K562 (cell line): ENCODE results near the gene MTHFR. TPM values are rescaled to one million over a fixed set of nuclear protein-coding genes. Genes with fewer than 3 reads are reported as not detected.
A peak's percentile ranks its signal among the peaks of the same experiment; 100 is the strongest.

ENCODE experiments used
- ATAC-seq: fragments of 200-7000 bp; cut with Tn5 transposase; 3 replicates; pipeline ENCODE4 v1.9.1; 2020; ENCODE audit warnings: moderate library complexity
- BruUV-seq: library from RNA; stranded (reverse); fragments of 400-500 nt; replicated peaks from 2 replicates; lab custom pipeline; 2021; lab: Mats Ljungman, UMichigan
- CTCF ChIA-PET: fragments of 300-600 bp; formaldehyde crosslinking; extraction: SDS; loops from one replicate; lab custom pipeline; 2021; ENCODE audit warnings: low intra/inter-chr PET ratio; lab: Yijun Ruan, JAX
- POLR2A ChIA-PET: fragments of 300-600, 350-650 bp; sonication (Branson Sonifier 250); formaldehyde crosslinking; extraction: SDS; loops from one replicate; lab custom pipeline; 2021; ENCODE audit warnings: antibody characterized with exemption, inconsistent platforms; lab: Yijun Ruan, JAX
- DNase-seq, 4 experiments: peaks; one replicate each; pipeline versions ENCODE4 v3.0.0 to v3.0.0-alpha.2; 2011 to 2018; ENCODE audit warnings: low spot score in 3 of 4, mixed read lengths in 3 of 4; ENCODE audit errors: extremely low read depth in 1 of 4
- FAIRE-seq: peaks from 2 replicates; lab custom pipeline; 2011; peaks lifted over from hg19 to GRCh38; lab: Jason Lieb, UNC
- H2AFZ ChIP-seq: 2 replicates; pipeline ENCODE4 v1.6.0; 2011; ENCODE audit warnings: low read depth, low read length, control low read depth, inconsistent platforms
- H3K27ac ChIP-seq: fragments of 200-600 bp; 3 replicates; pipeline ENCODE4 v1.8.0; 2011; ENCODE audit warnings: low read depth, mild to moderate bottlenecking, control low read depth, inconsistent platforms, low read length, moderate library complexity, mixed read lengths; ENCODE audit errors: extremely low read depth
- H3K27me3 ChIP-seq, 2 experiments: fragments of 300-600 bp in 1 of 2; 2 replicates in 1 of 2; 3 replicates in 1 of 2; pipeline versions ENCODE4 v1.6.0 to v1.8.0; 2011; ENCODE audit warnings: inconsistent platforms in 2 of 2, low read length in 2 of 2, mild to moderate bottlenecking in 1 of 2, mixed read lengths in 1 of 2, moderate library complexity in 1 of 2; ENCODE audit not compliant: control insufficient read depth in 2 of 2, insufficient read depth in 2 of 2
- H3K36me3 ChIP-seq: fragments of 300-600 bp; 3 replicates; pipeline ENCODE4 v1.8.0; 2011; ENCODE audit warnings: mild to moderate bottlenecking, low read length, inconsistent platforms; ENCODE audit not compliant: control insufficient read depth, insufficient read depth
- H3K4me1 ChIP-seq, 2 experiments: fragments of 200-600 bp in 1 of 2; replicated peaks in 1 of 2; 2 replicates in 1 of 2; 3 replicates in 1 of 2; pipeline versions ENCODE4 v1.5.1 to v1.8.0; 2011; ENCODE audit warnings: inconsistent platforms in 2 of 2, low read length in 2 of 2, mild to moderate bottlenecking in 1 of 2, mixed read lengths in 1 of 2, moderate library complexity in 1 of 2; ENCODE audit not compliant: control insufficient read depth in 2 of 2, insufficient read depth in 2 of 2
- H3K4me2 ChIP-seq: 2 replicates; pipeline ENCODE4 v1.6.1; 2011; ENCODE audit warnings: low read length, control low read depth, inconsistent platforms, mixed read lengths; ENCODE audit not compliant: insufficient read depth
- H3K4me3 ChIP-seq: fragments of 200-600 bp; sonication (generic), shearing (Covaris generic); 2 replicates; pipeline ENCODE4 v1.5.1; 2016; ENCODE audit warnings: control low read depth, inconsistent platforms
- H3K79me2 ChIP-seq: fragments of 200-600 bp; 3 replicates; pipeline ENCODE4 v1.8.0; 2011; ENCODE audit warnings: low read length, inconsistent platforms; ENCODE audit not compliant: control insufficient read depth, insufficient read depth
- H3K9ac ChIP-seq, 2 experiments: 2 replicates each; pipeline versions ENCODE4 v1.6.0 to v1.6.1; 2011; ENCODE audit warnings: low read depth in 2 of 2, low read length in 2 of 2, control low read depth in 1 of 2, inconsistent platforms in 1 of 2, mild to moderate bottlenecking in 1 of 2, mixed read lengths in 1 of 2; ENCODE audit not compliant: insufficient read depth in 1 of 2
- H3K9me1 ChIP-seq: one replicate; pipeline ENCODE4 v1.6.0; 2011; ENCODE audit warnings: inconsistent platforms, mild to moderate bottlenecking, low read length, moderate library complexity; ENCODE audit not compliant: control insufficient read depth, insufficient read depth
- H3K9me3 ChIP-seq: replicated peaks from 2 replicates; pipeline ENCODE4 v1.5.1; 2011; ENCODE audit warnings: low read depth, low read length, inconsistent platforms; ENCODE audit not compliant: control insufficient read depth, insufficient read depth
- H4K20me1 ChIP-seq: replicated peaks from 2 replicates; pipeline ENCODE4 v1.6.1; 2011; ENCODE audit warnings: low read length, inconsistent platforms, mixed read lengths; ENCODE audit not compliant: control insufficient read depth, insufficient read depth
- BHLHE40 ChIP-seq: IDR thresholded peaks from 2 replicates; pipeline ENCODE4 v1.6.1; 2011; ENCODE audit warnings: low read length, improper control_type of control experiment
- CREB1 ChIP-seq, 2 experiments: sonication (generic) in 1 of 2; formaldehyde crosslinking in 1 of 2; IDR thresholded peaks; 2 replicates each; pipeline versions ENCODE4 v1.6.1 to v1.8.0; 2012 to 2022; ENCODE audit warnings: inconsistent platforms in 1 of 2, mild to moderate bottlenecking in 1 of 2, missing genetic modification reagents in 1 of 2, moderate library complexity in 1 of 2
- DPF2 ChIP-seq: fragments of 450-650 bp; IDR thresholded peaks from 2 replicates; pipeline ENCODE4 v1.6.1; 2016
- GABPB1 ChIP-seq: sonication (generic); formaldehyde crosslinking; IDR thresholded peaks from 2 replicates; pipeline ENCODE4 v1.8.0; 2022; ENCODE audit warnings: mild to moderate bottlenecking, missing genetic modification reagents
- GATAD2A ChIP-seq: fragments of 450-650 bp; IDR thresholded peaks from 2 replicates; pipeline ENCODE4 v1.6.1; 2017
- HDGF ChIP-seq: fragments of 450-650 bp; IDR thresholded peaks from 2 replicates; pipeline ENCODE4 v1.6.1; 2016
- HMG20B ChIP-seq: fragments of 250-450 bp; sonication (Bioruptor Pico); IDR thresholded peaks from 2 replicates; pipeline ENCODE4 v1.5.0; 2021; ENCODE audit warnings: mild to moderate bottlenecking
- KAT2B ChIP-seq: IDR thresholded peaks from one replicate; pipeline ENCODE4 v1.6.1; 2012; ENCODE audit warnings: low read depth, mild to moderate bottlenecking, control low read depth, inconsistent platforms, low read length, moderate library complexity
- KLF13 ChIP-seq: fragments of 450-650 bp; IDR thresholded peaks from 2 replicates; pipeline ENCODE4 v1.6.1; 2016; ENCODE audit warnings: missing genetic modification characterization, low read depth, mild to moderate bottlenecking, missing compliant biosample characterization, moderate library complexity, borderline replicate concordance
- MAZ ChIP-seq, 2 experiments: fragments of 450-650 bp in 1 of 2; sonication (generic) in 1 of 2; formaldehyde crosslinking; IDR thresholded peaks in 1 of 2; conservative IDR thresholded peaks in 1 of 2; 2 replicates each; pipeline versions ENCODE4 v1.4.0 to v1.5.0; 2020; ENCODE audit warnings: mild to moderate bottlenecking in 1 of 2, missing genetic modification reagents in 1 of 2
- MTF1 ChIP-seq: fragments of 250-450 bp; sonication (Bioruptor Pico); IDR thresholded peaks from 2 replicates; pipeline ENCODE4 v1.9.0; 2021; ENCODE audit warnings: moderate library complexity, mild to moderate bottlenecking, inconsistent platforms, borderline replicate concordance
- MYNN ChIP-seq, 2 experiments: sonication (generic); formaldehyde crosslinking in 1 of 2; IDR thresholded peaks; 2 replicates each; pipeline versions ENCODE4 v1.5.0 to v1.6.1; 2016 to 2020; ENCODE audit warnings: antibody characterized with exemption in 1 of 2, missing genetic modification reagents in 1 of 2
- NFRKB ChIP-seq: fragments of 450-650 bp; IDR thresholded peaks from 2 replicates; pipeline ENCODE4 v1.6.1; 2016; ENCODE audit warnings: low read depth
- RAD51 ChIP-seq: fragments of 450-650 bp; IDR thresholded peaks from 2 replicates; pipeline ENCODE4 v1.7.1; 2016; ENCODE audit warnings: low read depth, mild to moderate bottlenecking, borderline replicate concordance
- RBFOX2 ChIP-seq: fragments of 200-400 bp; formaldehyde crosslinking; IDR thresholded peaks from 2 replicates; pipeline ENCODE4 v1.6.1; 2017; ENCODE audit warnings: low read depth, mild to moderate bottlenecking, low read length, moderate library complexity
- ZNF146 ChIP-seq: IDR thresholded peaks from one replicate; pipeline ENCODE4 v1.6.1; 2018; ENCODE audit warnings: missing compliant biosample characterization; ENCODE audit not compliant: unreplicated experiment
- ZNF224 ChIP-seq: sonication (generic); formaldehyde crosslinking; IDR thresholded peaks from 2 replicates; pipeline ENCODE4 v1.8.0; 2022; ENCODE audit warnings: mild to moderate bottlenecking, missing genetic modification reagents
- ZNF431 ChIP-seq: sonication (generic); formaldehyde crosslinking; IDR thresholded peaks from 2 replicates; pipeline ENCODE4 v1.8.0; 2022; ENCODE audit warnings: mild to moderate bottlenecking, missing genetic modification reagents
- ZNF717 ChIP-seq: fragments of 250-450 bp; sonication (Bioruptor Pico); IDR thresholded peaks from 2 replicates; pipeline ENCODE4 v1.5.0; 2021
- WGBS: fragments of 100-300 bp; shearing (Covaris generic); methylation state at CpG from one replicate; pipeline ENCODE4 v1.1.6; 2016; ENCODE audit warnings: low coverage, mixed read lengths; ENCODE audit not compliant: insufficient coverage; ENCODE audit errors: missing lambda C conversion rate; 5-methylcytosine and 5-hydroxymethylcytosine counted together
- in situ Hi-C: fragments of 300-500 bp; cut with MboI; formaldehyde crosslinking; loops from 4 replicates; pipeline ENCODE4 v1.15.0; 2018; ENCODE audit warnings: inconsistent platforms, mixed read lengths
- intact Hi-C: fragments of 100-400 bp; cut with micrococcal nuclease; formaldehyde crosslinking; loops from 2 replicates; pipeline ENCODE4 v1.14.2; 2022
- polyA plus RNA-seq, 8 experiments: library from polyadenylated mRNA; depleted of rRNA in 4 of 8; stranded (reverse) in 5 of 8; unstranded in 3 of 8; fragments of >200 nt; fragmentation: Nextera tagmentation in 2 of 8; fragmentation: Illumina TruSeq in 1 of 8; extraction: Ambion mirVana in 2 of 8; extraction: Trizol in 1 of 8; gene quantifications; 2 replicates each; pipeline versions ENCODE4 v1.2.1 to v1.2.3, GENCODE V29; 2011 to 2014; ENCODE audit warnings: inconsistent platforms in 1 of 8, missing spikeins in 1 of 8
- total RNA-seq, 7 experiments: library from RNA; depleted of rRNA in 6 of 7; stranded (reverse); fragments of >200 nt in 6 of 7; fragmentation: Illumina TruSeq in 2 of 7; extraction: Trizol in 2 of 7; gene quantifications; 2 replicates each; pipeline versions ENCODE4 v1.2.1 to v1.2.3, GENCODE V29; 2011 to 2021; ENCODE audit warnings: low replicate concordance in 1 of 7
- TF ChIP-seq, protein P1 (sequence below), 2 experiments: fragments of 450-650 bp; conservative IDR thresholded peaks; 2 replicates each; pipeline ENCODE4 v1.6.1; 2017; ENCODE audit warnings: mild to moderate bottlenecking in 2 of 2, moderate library complexity in 2 of 2
- TF ChIP-seq, protein P2 (sequence below): fragments of 250-450 bp; sonication (Bioruptor Pico); IDR thresholded peaks from 2 replicates; pipeline ENCODE4 v1.4.0; 2020; ENCODE audit warnings: mild to moderate bottlenecking

The MTHFR gene
- total and polyA plus RNA-seq, 9 of the 15 experiments (the other 6 are each of a cell fraction or from before 2014, with no cell fraction given) = 5.0 to 104 (median 62.6) TPM

DNA sequence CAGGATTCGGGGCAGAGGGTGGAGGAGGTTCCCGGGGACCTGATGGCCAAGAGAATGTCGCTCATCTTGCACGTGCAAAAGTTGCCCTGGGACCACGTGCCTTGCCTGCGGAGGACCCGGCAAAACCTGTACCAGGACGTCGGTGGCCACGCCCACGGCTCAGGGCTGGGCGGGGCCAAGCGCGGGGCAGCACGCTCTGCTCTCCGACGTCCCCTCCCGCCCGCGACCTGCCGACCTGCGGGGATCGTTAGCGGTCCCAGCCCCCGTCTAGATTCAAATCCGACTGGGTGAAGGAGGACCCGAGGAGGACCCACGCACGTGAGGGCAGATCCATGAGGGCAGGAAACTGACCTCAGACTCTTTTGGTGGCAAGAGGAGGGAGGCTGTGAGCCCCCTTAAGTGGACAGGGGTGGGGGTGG, 43.8 kb downstream of the MTHFR start, which contains the start of gene C1orf167:
C1orf167 (plus strand) TSS at position 206 of the 419 bp plus-strand sequence. CDS start 2,208 bp downstream, outside the sequence.
- H2AFZ ChIP-seq = peak within 1 kb of the TSS; percentile 97
- 4% methylated on average over 29 of the region's 29 CpGs for WGBS
- no peak within 1 kb of the TSS; the same call in 2 of the 3 replicates for H3K27ac ChIP-seq
- peak within 1 kb of the TSS; percentile 30 to 92; a peak in 3 of 4 replicates for H3K9ac ChIP-seq
- H3K79me2 ChIP-seq = no peaks in the 10 kb centered on the region
- H3K4me2 ChIP-seq = peak within 1 kb of the TSS; percentile 82
- H3K4me3 ChIP-seq = peak within 1 kb of the TSS; percentile 27; the same call in 1 of the 2 replicates
- no TSS peak for BruUV-seq
- POLR2A ChIA-PET = interaction anchor here (0.7 to 3.9 kb wide), 4 partner anchors 26 to 147 kb away, joined by 3 to 18 read pairs (median 4); no protein-coding TSS in a partner anchor
- no peaks in the 10 kb centered on the region for H3K36me3 ChIP-seq
- in situ Hi-C loops (no loop called here), intact Hi-C loops (no loop called here)
- FAIRE-seq (peak; percentile 49), ATAC-seq (peak; percentile 94), DNase-seq (peak; percentile 80 to 92 (median 86))
- no peaks in the 10 kb centered on the region for H3K27me3 ChIP-seq
- CTCF ChIA-PET = no interaction called here
- no peaks in the 10 kb centered on the region for H4K20me1 ChIP-seq
- no peaks in the 10 kb centered on the region for H3K9me1 ChIP-seq
- peaks cover 8 to 42% of the 10 kb centered on the region in 2 experiments; a peak in 3 of 5 replicates for H3K4me1 ChIP-seq
- H3K9me3 ChIP-seq = no peaks in the 10 kb centered on the region; the same call in 1 of the 2 replicates
- TF ChIP-seq NFRKB (no peak), ZNF431 (0 out of 2 replicates have a peak, but pooled peaks have one; percentile 43), DPF2 (no peak), BHLHE40 (peak; percentile 78), HDGF (no peak), MAZ (CRISPR knock-in tag; conservative IDR thresholded peaks at IDR 0.05 in 1 of 2, IDR thresholded peaks at IDR 0.05 in 1 of 2) (peak in 1 of 2 experiments; percentile 76; a peak in 2 of 4 replicates), CREB1 (IDR thresholded peaks at IDR 0.05) (0 out of 2 replicates have a peak, but pooled peaks have one; percentile 42), CREB1 (CRISPR knock-in tag; IDR thresholded peaks at IDR 0.05) (no peak), KAT2B (no peak), KLF13 (peak; percentile 56; the same call in 1 of the 2 replicates), MYNN (IDR thresholded peaks at IDR 0.05) (no peak), MYNN (CRISPR knock-in tag; IDR thresholded peaks at IDR 0.05) (no peak), RAD51 (peak; percentile 37; the same call in 1 of the 2 replicates), GATAD2A (peak; percentile 73; the same call in 1 of the 2 replicates), ZNF717 (CRISPR knock-in tag) (no peak), GABPB1 (CRISPR knock-in tag) (0 out of 2 replicates have a peak, but pooled peaks have one; percentile 19), ZNF224 (CRISPR knock-in tag) (no peak), HMG20B (CRISPR knock-in tag) (no peak), ZNF146 (CRISPR knock-in tag) (no peak), RBFOX2 (peak; percentile 52), MTF1 (no peak)
- TF ChIP-seq, protein P1, sequence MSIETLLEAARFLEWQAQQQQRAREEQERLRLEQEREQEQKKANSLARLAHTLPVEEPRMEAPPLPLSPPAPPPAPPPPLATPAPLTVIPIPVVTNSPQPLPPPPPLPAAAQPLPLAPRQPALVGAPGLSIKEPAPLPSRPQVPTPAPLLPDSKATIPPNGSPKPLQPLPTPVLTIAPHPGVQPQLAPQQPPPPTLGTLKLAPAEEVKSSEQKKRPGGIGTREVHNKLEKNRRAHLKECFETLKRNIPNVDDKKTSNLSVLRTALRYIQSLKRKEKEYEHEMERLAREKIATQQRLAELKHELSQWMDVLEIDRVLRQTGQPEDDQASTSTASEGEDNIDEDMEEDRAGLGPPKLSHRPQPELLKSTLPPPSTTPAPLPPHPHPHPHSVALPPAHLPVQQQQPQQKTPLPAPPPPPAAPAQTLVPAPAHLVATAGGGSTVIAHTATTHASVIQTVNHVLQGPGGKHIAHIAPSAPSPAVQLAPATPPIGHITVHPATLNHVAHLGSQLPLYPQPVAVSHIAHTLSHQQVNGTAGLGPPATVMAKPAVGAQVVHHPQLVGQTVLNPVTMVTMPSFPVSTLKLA (conservative IDR thresholded peaks at IDR 0.05) = peak in 1 of 2 experiments; percentile 74; a peak in 3 of 4 replicates
- TF ChIP-seq, protein P2, sequence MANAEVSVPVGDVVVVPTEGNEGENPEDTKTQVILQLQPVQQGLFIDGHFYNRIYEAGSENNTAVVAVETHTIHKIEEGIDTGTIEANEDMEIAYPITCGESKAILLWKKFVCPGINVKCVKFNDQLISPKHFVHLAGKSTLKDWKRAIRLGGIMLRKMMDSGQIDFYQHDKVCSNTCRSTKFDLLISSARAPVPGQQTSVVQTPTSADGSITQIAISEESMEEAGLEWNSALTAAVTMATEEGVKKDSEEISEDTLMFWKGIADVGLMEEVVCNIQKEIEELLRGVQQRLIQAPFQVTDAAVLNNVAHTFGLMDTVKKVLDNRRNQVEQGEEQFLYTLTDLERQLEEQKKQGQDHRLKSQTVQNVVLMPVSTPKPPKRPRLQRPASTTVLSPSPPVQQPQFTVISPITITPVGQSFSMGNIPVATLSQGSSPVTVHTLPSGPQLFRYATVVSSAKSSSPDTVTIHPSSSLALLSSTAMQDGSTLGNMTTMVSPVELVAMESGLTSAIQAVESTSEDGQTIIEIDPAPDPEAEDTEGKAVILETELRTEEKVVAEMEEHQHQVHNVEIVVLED (CRISPR knock-in tag) = no peak
